ENCODE data around the gene CYBA. TPM values are rescaled to one million over a fixed set of nuclear protein-coding genes. Genes with fewer than 3 reads are reported as not detected.
A peak's percentile ranks its signal among the peaks of the same experiment; 100 is the strongest.

The CYBA gene
- total and polyA plus RNA-seq, 2 of the 13 experiments (the other 11 are each of a cell fraction or from before 2014, with no cell fraction given): 196 to 250 TPM

DNA sequence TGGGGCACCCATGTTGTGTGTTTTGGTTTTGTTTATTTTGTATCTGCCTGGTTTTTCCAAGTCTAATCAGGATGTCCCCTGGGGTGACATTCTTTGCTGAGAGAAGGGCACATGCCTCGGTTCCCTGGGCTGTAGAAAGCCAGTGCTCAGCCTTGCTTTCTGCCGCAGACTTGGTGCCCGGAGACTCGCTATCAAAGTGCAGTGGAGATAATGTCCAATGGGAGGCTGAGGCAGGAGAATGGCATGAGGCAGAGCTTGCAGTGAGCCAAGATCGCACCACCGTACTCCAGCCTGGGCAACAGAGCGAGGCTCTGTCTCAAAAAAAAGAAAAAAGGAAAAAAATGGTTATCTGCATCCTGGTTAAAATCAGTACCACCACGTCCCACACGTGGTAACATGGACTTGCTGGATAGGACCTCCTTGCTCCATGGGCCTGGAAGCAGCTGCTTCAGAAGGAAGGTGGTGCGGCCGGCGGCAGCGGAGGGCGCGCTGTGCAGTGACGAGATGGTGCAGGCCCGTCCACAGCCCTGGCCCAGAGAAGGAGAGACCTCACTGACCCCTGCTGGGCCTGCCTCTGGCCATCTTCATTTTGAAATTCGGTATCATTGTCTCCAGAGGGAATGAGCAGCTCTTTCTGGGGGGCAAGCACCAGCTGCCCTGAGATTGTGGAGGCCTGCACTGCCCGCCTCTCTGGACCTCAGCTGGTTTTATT, 31.7 kb downstream of the CYBA start (continued):
- 0 out of 2 replicates have a peak, but pooled peaks have one; percentile 6 for TF ChIP-seq ARID4A (CRISPR knock-in tag; IDR thresholded peaks at IDR 0.05; ENCODE audit: borderline replicate concordance)
- no peak for TF ChIP-seq HMGA1 (CRISPR knock-in tag; conservative IDR thresholded peaks at IDR 0.05)
- no peak for TF ChIP-seq TOPORS (CRISPR knock-in tag; IDR thresholded peaks at IDR 0.05)
- TF ChIP-seq ZNF737 (CRISPR knock-in tag; IDR thresholded peaks at IDR 0.05; ENCODE audit: borderline replicate concordance): 0 out of 2 replicates have a peak, but pooled peaks have one; percentile 40
- 0 out of 2 replicates have a peak, but pooled peaks have one; percentile 2 for TF ChIP-seq FOXO1 (CRISPR knock-in tag; IDR thresholded peaks at IDR 0.05)
- TF ChIP-seq ZNF33B (CRISPR knock-in tag; IDR thresholded peaks at IDR 0.05): peak; percentile 31; the same call in 1 of the 2 replicates
- 0 out of 2 replicates have a peak, but pooled peaks have one; percentile 39 for TF ChIP-seq PAWR (CRISPR knock-in tag; IDR thresholded peaks at IDR 0.05; ENCODE audit: borderline replicate concordance)
- TF ChIP-seq ZNF550 (CRISPR knock-in tag; IDR thresholded peaks at IDR 0.05; ENCODE audit: borderline replicate concordance): 0 out of 2 replicates have a peak, but pooled peaks have one; percentile 6
- 0 out of 2 replicates have a peak, but pooled peaks have one; percentile 19 for TF ChIP-seq ZNF343 (CRISPR knock-in tag; IDR thresholded peaks at IDR 0.05)
- no peak for TF ChIP-seq TEF (CRISPR knock-in tag; IDR thresholded peaks at IDR 0.05)
- 0 out of 2 replicates have a peak, but pooled peaks have one; percentile 6 for TF ChIP-seq HES4 (CRISPR knock-in tag; IDR thresholded peaks at IDR 0.05; ENCODE audit: borderline replicate concordance)
- TF ChIP-seq ZNF572 (CRISPR knock-in tag; IDR thresholded peaks at IDR 0.05): no peak
- 0 out of 2 replicates have a peak, but pooled peaks have one; percentile 8 for TF ChIP-seq KMT2A (CRISPR knock-in tag; IDR thresholded peaks at IDR 0.05)
- 0 out of 2 replicates have a peak, but pooled peaks have one; percentile 9 for TF ChIP-seq ZGPAT (CRISPR knock-in tag; IDR thresholded peaks at IDR 0.05)
- TF ChIP-seq NONO (IDR thresholded peaks at IDR 0.05): no peak
- no peak for TF ChIP-seq NONO (CRISPR knock-in tag; conservative IDR thresholded peaks at IDR 0.05)
- 0 out of 2 replicates have a peak, but pooled peaks have one; percentile 5 for TF ChIP-seq ZNF724P (CRISPR knock-in tag; IDR thresholded peaks at IDR 0.05; ENCODE audit: borderline replicate concordance)
- TF ChIP-seq UBTF (CRISPR knock-in tag; IDR thresholded peaks at IDR 0.05): 0 out of 2 replicates have a peak, but pooled peaks have one; percentile 28
- no peak for TF ChIP-seq ZNF124 (CRISPR knock-in tag; IDR thresholded peaks at IDR 0.05)
